Neural crest cell (in vitro differentiated cells): ENCODE measurements around the gene ABCG1. TPM values are rescaled to one million over a fixed set of nuclear protein-coding genes. Genes with fewer than 3 reads are reported as not detected.

Experiments used
- DNase-seq: peaks from one replicate; pipeline ENCODE4 v3.0.0; 2021; ENCODE audit warnings: low read depth, mixed read lengths, low spot score
- H3K27ac Mint-ChIP-seq: one replicate; pipeline ENCODE4 v1.8.0; 2021; ENCODE audit warnings: mild to moderate bottlenecking, mixed read lengths; ENCODE audit not compliant: unreplicated experiment
- H3K27me3 Mint-ChIP-seq: 2 replicates; pipeline ENCODE4 v1.8.0; 2021; ENCODE audit warnings: low read depth, mild to moderate bottlenecking, mixed read lengths
- H3K36me3 Mint-ChIP-seq: 2 replicates; pipeline ENCODE4 v1.8.0; 2021; ENCODE audit warnings: low read depth, mild to moderate bottlenecking, mixed read lengths
- H3K4me1 Mint-ChIP-seq: 2 replicates; pipeline ENCODE4 v1.8.0; 2021; ENCODE audit warnings: mixed read lengths
- H3K4me3 Mint-ChIP-seq: one replicate; pipeline ENCODE4 v1.8.0; 2021; ENCODE audit warnings: mild to moderate bottlenecking, mixed read lengths
- H3K9me3 Mint-ChIP-seq: 2 replicates; pipeline ENCODE4 v1.8.0; 2021; ENCODE audit warnings: mixed read lengths
- total RNA-seq: library from RNA; stranded (reverse); gene quantifications from 2 replicates; pipeline ENCODE4 v1.2.1, GENCODE V29; 2021
- TF ChIP-seq, protein P1 (sequence below): fragments of 200-600 bp; sonication (generic); conservative IDR thresholded peaks from 2 replicates; pipeline ENCODE4 v1.5.0; 2021; ENCODE audit warnings: antibody characterized with exemption, mild to moderate bottlenecking

Gene ABCG1
- total RNA-seq, 1 donor from 2014 or later: 3.3 TPM

DNA sequence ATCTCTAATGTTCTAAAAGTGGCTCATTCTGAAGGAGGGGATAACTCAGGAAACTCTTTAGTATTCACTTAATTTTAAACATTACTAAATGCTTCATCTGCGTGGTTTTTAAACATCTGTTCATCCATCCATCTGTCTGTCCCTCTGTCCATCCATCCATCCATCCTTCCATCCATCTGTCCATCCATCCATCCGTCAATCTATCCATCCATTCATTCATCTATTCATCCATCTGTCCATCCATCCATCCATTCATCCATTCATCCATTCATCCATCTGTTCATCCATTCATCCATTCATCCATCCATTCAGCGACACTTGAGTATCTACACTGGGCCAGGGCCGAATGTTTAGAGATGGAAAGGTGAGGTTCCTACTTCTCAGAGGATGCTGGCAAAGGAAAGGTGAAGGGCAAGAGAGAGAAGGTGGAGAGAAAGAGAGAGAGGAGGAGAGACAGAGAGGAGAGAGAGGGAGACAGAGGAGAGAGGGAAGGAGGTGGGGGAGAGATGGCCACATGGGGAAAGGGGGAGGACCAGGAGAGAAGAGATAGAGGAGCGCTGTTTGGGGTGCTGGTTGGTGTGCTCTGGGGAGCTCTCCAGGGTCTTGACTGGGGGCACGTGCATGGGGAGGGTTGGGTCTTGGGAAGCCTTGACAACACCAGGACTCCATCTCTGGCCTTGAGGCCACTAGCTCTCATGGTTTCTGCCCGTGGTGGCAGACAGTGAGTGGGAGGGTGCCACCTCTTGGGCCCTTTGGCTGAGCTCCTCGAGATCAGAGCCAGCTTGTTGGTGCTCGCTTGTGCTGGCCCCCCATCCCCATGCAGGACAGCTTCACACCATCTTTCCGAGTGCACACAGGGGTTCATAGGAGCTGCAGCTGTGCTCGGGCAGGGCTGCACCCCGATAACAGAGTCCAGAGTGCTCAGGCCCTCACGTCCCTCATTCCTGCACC is 45.6 kb downstream of the ABCG1 start:
- H3K4me1 Mint-ChIP-seq: peaks cover 20% of the 10 kb centered on the region
- TF ChIP-seq, protein P1, sequence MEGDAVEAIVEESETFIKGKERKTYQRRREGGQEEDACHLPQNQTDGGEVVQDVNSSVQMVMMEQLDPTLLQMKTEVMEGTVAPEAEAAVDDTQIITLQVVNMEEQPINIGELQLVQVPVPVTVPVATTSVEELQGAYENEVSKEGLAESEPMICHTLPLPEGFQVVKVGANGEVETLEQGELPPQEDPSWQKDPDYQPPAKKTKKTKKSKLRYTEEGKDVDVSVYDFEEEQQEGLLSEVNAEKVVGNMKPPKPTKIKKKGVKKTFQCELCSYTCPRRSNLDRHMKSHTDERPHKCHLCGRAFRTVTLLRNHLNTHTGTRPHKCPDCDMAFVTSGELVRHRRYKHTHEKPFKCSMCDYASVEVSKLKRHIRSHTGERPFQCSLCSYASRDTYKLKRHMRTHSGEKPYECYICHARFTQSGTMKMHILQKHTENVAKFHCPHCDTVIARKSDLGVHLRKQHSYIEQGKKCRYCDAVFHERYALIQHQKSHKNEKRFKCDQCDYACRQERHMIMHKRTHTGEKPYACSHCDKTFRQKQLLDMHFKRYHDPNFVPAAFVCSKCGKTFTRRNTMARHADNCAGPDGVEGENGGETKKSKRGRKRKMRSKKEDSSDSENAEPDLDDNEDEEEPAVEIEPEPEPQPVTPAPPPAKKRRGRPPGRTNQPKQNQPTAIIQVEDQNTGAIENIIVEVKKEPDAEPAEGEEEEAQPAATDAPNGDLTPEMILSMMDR: no peak
- H3K4me3 Mint-ChIP-seq: no peak overlapping the region
- H3K27ac Mint-ChIP-seq: peak overlapping the region; percentile 79
- no peaks in the 10 kb centered on the region for H3K27me3 Mint-ChIP-seq
- DNase-seq: no peak
- H3K9me3 Mint-ChIP-seq: no peaks in the 10 kb centered on the region
- H3K36me3 Mint-ChIP-seq: no peaks in the 10 kb centered on the region

DNA sequence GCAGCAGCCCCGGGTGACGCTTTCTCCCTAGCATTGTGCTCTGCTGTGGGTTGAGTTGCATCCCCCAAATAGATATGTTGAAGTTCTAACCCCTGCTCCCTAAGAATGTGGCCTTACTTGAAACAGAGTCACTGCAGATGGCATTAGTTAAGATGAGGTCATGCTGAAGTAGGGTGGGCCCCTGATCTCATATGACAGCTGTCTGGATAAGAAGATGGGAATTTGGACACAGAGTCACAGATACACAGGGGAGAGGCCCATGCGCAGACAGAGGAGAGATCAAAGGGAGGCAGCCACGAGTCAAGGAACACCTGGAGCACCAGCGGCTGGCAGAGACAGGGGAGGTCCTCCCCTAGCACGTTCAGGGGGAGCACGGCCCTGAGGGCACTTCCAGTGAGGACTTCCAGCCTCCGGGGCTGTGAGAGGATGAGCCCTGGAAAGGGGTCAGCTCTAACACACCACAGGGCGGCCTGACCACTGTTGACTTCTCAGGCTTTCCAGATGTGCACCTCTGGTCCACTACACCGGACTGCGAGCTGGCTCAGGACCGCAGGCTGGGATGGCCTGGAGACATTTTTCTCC is 46.4 kb downstream of the ABCG1 start:
- no peak overlapping the region for H3K4me3 Mint-ChIP-seq

DNA sequence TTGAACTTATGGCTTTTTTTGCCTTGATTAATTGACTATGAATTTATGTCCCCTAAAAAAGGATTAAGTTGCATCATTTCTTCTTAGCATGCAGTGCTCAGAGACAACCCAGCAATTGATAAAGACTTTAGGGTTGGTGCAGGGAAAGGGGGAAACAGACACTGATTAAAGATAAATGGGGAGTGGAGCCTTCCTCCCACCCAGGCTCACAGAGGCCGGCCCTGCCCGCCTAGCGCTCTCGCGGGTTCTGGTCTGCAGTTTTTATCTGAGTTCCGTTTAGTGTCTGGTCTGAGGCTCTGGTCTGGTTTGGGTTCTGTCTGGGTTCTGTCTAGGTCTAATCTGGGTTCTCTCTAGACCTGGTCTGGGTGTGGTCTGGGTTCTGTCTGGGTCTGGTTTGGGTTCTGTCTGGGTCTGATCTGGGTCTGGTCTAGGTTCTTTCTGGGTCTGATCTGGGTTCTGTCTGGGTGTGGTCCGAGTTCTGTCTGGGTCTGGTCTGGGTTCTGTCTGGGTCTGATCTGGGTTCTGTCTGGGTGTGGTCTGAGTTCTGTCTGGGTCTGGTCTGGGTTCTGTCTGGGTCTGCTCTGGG is 48.1 kb downstream of the ABCG1 start:
- no peak for DNase-seq
- Mint-ChIP-seq H3K36me3 (no peaks in the 10 kb centered on the region), H3K27me3 (no peaks in the 10 kb centered on the region), H3K4me3 (no peak overlapping the region), H3K9me3 (no peaks in the 10 kb centered on the region), H3K27ac (no peak overlapping the region), H3K4me1 (peaks cover 10% of the 10 kb centered on the region)
- TF ChIP-seq, protein P1: no peak

More for the DNA sequence above, 46.4 kb downstream of the ABCG1 start:
- Mint-ChIP-seq H3K9me3 (no peaks in the 10 kb centered on the region), H3K36me3 (no peaks in the 10 kb centered on the region), H3K4me1 (peaks cover 20% of the 10 kb centered on the region), H3K27me3 (no peaks in the 10 kb centered on the region), H3K27ac (peak overlapping the region; percentile 79)
- TF ChIP-seq, protein P1: no peak
- no peak for DNase-seq

DNA sequence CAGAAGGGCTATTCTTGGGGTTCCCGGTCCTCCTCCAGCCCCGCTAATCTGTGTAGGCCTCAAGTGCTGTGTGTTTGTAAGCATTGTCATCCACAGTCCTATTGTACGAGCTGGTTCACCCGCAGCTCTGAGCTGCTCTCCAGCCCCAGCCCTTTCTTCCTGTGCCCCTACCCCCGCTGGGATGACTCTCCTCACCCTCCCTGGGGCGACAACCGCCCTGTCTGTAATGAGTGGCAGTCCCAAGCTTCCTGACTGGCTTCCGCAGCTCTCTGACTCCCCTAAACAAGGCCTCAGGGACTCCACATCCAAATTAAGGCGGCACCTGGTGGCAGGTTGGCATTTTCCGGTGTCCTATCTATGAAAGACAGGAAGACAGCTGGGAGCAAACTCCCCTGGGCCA is 50.4 kb downstream of the ABCG1 start:
- Mint-ChIP-seq H3K4me3 (no peak overlapping the region), H3K9me3 (no peaks in the 10 kb centered on the region), H3K36me3 (no peaks in the 10 kb centered on the region), H3K27ac (no peak overlapping the region), H3K4me1 (peaks cover 1% of the 10 kb centered on the region), H3K27me3 (no peaks in the 10 kb centered on the region)
- TF ChIP-seq, protein P1: no peak
- DNase-seq: no peak

DNA sequence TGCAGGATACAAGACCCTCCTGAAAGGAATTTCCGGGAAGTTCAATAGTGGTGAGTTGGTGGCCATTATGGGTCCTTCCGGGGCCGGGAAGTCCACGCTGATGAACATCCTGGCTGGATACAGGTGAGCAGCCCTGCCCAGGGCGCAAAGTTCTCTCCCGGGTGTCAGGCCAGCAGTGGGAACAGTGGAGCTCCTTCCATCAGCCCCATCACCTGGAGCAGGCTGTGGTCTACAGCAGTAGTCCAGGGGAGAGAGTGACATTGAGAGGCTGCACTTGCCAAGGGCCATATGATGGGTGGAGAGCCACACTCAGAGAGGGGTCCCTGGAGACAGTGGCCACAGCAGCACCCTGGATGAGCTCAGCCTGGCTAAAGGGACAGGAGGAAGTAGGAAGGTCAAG is 52.1 kb downstream of the ABCG1 start:
- TF ChIP-seq, protein P1: no peak
- no peak for DNase-seq
- Mint-ChIP-seq H3K4me1 (no peaks in the 10 kb centered on the region), H3K36me3 (no peaks in the 10 kb centered on the region), H3K4me3 (no peak overlapping the region), H3K27me3 (no peaks in the 10 kb centered on the region), H3K27ac (no peak overlapping the region), H3K9me3 (no peaks in the 10 kb centered on the region)
